Loucy (cell line): Measurements from ENCODE around the gene IPPK.

Experiments used
- H2AFZ ChIP-seq: fragments of 200-600 bp; sonication (generic); 2 replicates; pipeline ENCODE4 v1.6.0; 2016; ENCODE audit warnings: antibody characterized with exemption, mild to moderate bottlenecking, low read length, moderate library complexity
- H3F3A ChIP-seq: fragments of 200-600 bp; 2 replicates; pipeline ENCODE4 v1.6.0; 2016; ENCODE audit warnings: antibody characterized with exemption, low read depth, mild to moderate bottlenecking
- H3K27me3 ChIP-seq: fragments of 200-600 bp; sonication (generic); 2 replicates; pipeline ENCODE4 v1.6.1; 2014; ENCODE audit warnings: low read length, mild to moderate bottlenecking; ENCODE audit not compliant: insufficient read depth, poor library complexity, severe bottlenecking
- H3K36me3 ChIP-seq: fragments of 200-600 bp; sonication (generic); 2 replicates; pipeline ENCODE4 v1.6.1; 2016; ENCODE audit warnings: low read length; ENCODE audit not compliant: insufficient read depth
- H3K4me1 ChIP-seq: fragments of 200-600 bp; sonication (generic); 2 replicates; pipeline ENCODE4 v1.5.1; 2014; ENCODE audit warnings: low read length, mild to moderate bottlenecking; ENCODE audit not compliant: insufficient read depth, poor library complexity, severe bottlenecking
- H3K4me2 ChIP-seq: fragments of 200-600 bp; sonication (generic); 2 replicates; pipeline ENCODE4 v1.6.0; 2014; ENCODE audit warnings: antibody characterized with exemption, low read length, low read depth, mild to moderate bottlenecking; ENCODE audit not compliant: poor library complexity, severe bottlenecking
- H3K4me3 ChIP-seq: fragments of 200-600 bp; sonication (generic); 2 replicates; pipeline ENCODE4 v1.5.1; 2014; ENCODE audit warnings: low read length, mild to moderate bottlenecking, mixed read lengths; ENCODE audit not compliant: poor library complexity, severe bottlenecking
- H3K79me2 ChIP-seq: fragments of 200-600 bp; sonication (generic); 2 replicates; pipeline ENCODE4 v1.6.1; 2014; ENCODE audit warnings: low read length; ENCODE audit not compliant: insufficient read depth
- H3K9ac ChIP-seq: fragments of 200-600 bp; sonication (generic); 2 replicates; pipeline ENCODE4 v1.6.0; 2014; ENCODE audit warnings: mild to moderate bottlenecking, low read depth, low read length, moderate library complexity; ENCODE audit not compliant: poor library complexity, severe bottlenecking
- H3K9me2 ChIP-seq: fragments of 200-600 bp; sonication (generic); replicated peaks from 2 replicates; pipeline ENCODE4 v1.6.1; 2016; ENCODE audit warnings: low read depth, low read length, mixed read lengths
- H3K9me3 ChIP-seq: fragments of 200-600 bp; sonication (generic); 2 replicates; pipeline ENCODE4 v1.6.1; 2014; ENCODE audit warnings: mild to moderate bottlenecking, antibody characterized with exemption, low read length, low read depth; ENCODE audit not compliant: insufficient read depth
- H4K20me1 ChIP-seq: fragments of 200-600 bp; sonication (generic); 2 replicates; pipeline ENCODE4 v1.6.0; 2014; ENCODE audit warnings: antibody characterized with exemption, low read length, mild to moderate bottlenecking; ENCODE audit not compliant: insufficient read depth, poor library complexity, severe bottlenecking
- CTCF ChIP-seq: fragments of 200-600 bp; sonication (generic); conservative IDR thresholded peaks from 2 replicates; pipeline ENCODE4 v1.5.1; 2014; ENCODE audit warnings: mild to moderate bottlenecking, antibody characterized with exemption, low read length
- EZH2phosphoT487 ChIP-seq: fragments of 200-600 bp; IDR thresholded peaks from 2 replicates; pipeline ENCODE4 v1.6.1; 2018; ENCODE audit warnings: antibody characterized with exemption, mild to moderate bottlenecking, moderate library complexity, borderline replicate concordance

Gene IPPK

GRCh38 chr9:92717201-92718085 lies 47.5 kb upstream of the IPPK start:
- Histone ChIP-seq H3K4me1 (peaks cover 9% of the 10 kb centered on the region), H3K27me3 (no peaks in the 10 kb centered on the region), H3K36me3 (peaks cover 99% of the 10 kb centered on the region; the same call in 1 of the 2 replicates), H3K9ac (no peak overlapping the region), H3F3A (0 out of 2 replicates have a peak, but pooled peaks cover 2% of the 10 kb centered on the region), H4K20me1 (no peaks in the 10 kb centered on the region), H2AFZ (no peak overlapping the region), H3K4me3 (no peak overlapping the region), H3K9me2 (no peaks in the 10 kb centered on the region), H3K4me2 (no peak overlapping the region), H3K79me2 (no peaks in the 10 kb centered on the region), H3K9me3 (no peaks in the 10 kb centered on the region)
- TF ChIP-seq EZH2phosphoT487, result no peak
- TF ChIP-seq CTCF, result no peak

DNA sequence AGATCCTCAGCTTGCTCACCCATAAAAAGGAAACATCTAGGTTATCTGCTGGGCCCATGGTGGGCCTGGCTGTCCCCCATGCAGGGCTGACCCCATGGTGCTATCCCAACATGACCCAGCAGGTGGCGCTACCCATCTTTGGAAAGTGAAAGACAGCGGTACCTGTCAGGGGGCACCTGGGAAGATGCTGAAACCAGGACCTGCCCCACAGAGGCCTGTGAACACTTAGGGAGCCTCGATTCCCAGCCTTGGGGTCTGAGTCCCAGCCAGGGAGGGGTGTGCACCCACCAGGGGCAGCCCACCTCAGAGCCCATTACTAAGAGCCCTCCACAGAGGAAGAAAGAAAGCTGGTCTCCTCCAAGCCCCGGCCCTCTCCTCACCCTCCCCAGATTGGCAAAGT lies 46.6 kb upstream of the IPPK start:
- TF ChIP-seq CTCF (peak; percentile 99), EZH2phosphoT487 (no peak)
- no peaks in the 10 kb centered on the region for H4K20me1 ChIP-seq
- no peak overlapping the region for H2AFZ ChIP-seq
- H3K36me3 ChIP-seq, result peaks cover 90% of the 10 kb centered on the region; the same call in 1 of the 2 replicates
- H3K9ac ChIP-seq, result no peak overlapping the region
- 0 out of 2 replicates have a peak, but pooled peaks cover 7% of the 10 kb centered on the region for H3F3A ChIP-seq
- no peaks in the 10 kb centered on the region for H3K79me2 ChIP-seq
- no peaks in the 10 kb centered on the region for H3K27me3 ChIP-seq
- peaks cover 16% of the 10 kb centered on the region for H3K4me1 ChIP-seq
- no peaks in the 10 kb centered on the region for H3K9me2 ChIP-seq
- no peak overlapping the region for H3K4me2 ChIP-seq
- no peak overlapping the region for H3K4me3 ChIP-seq
- no peaks in the 10 kb centered on the region for H3K9me3 ChIP-seq

DNA sequence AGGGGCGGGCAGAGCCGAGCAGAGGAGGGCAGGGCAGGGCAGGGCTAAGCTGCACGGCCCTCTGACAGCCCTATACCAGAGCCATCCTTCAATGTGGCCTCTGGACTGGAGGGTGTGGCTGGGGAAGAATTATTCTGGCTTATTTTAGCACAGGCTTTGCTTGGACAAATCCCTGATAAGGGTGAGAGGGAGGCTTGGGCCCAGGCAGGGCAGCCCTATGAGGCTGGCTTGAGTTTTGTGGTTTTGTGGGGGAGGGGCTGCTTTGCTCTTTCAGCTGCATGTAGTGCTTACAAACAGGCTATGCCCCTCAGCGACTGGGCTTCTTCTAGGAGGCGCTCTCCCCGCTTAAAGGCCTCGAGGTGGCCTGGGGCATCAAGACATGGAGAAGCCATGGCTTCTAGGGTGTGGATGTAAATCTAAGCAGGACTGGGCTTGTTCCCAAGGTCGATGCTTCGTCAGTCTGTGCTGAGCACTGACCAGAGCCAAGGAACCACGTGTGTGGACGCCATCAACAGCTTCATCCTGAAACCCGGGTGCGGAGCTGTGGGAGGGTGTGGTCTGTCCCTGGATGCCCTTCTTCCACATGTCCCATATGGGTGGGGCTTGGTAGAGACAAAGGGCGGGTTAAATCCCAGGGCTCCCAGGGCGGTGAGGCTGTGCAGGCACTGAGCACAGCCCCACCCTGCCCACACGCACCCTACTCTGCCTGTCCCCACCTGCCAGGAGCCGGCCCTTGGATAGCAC lies 45.7 kb upstream of the IPPK start:
- Histone ChIP-seq H3K79me2 (no peaks in the 10 kb centered on the region), H3K9me2 (no peaks in the 10 kb centered on the region), H4K20me1 (no peaks in the 10 kb centered on the region), H3K9me3 (no peaks in the 10 kb centered on the region), H3K4me1 (peaks cover 24% of the 10 kb centered on the region), H3K27me3 (no peaks in the 10 kb centered on the region), H3K36me3 (peaks cover 83% of the 10 kb centered on the region; the same call in 1 of the 2 replicates), H3F3A (0 out of 2 replicates have a peak, but pooled peaks cover 7% of the 10 kb centered on the region), H2AFZ (no peak overlapping the region), H3K9ac (no peak overlapping the region), H3K4me3 (no peak overlapping the region), H3K4me2 (no peak overlapping the region)
- no peak for TF ChIP-seq EZH2phosphoT487
- TF ChIP-seq CTCF, result no peak
